NCI-H226 (cell line): Measurements from ENCODE around the gene LSM7.
"Not testable (repeated sequence)": the region's sequence is repeated elsewhere in the genome, so short reads cannot be mapped to it uniquely, and the experiment has no call there.

ENCODE experiments used
- DNase-seq: peaks from one replicate; pipeline ENCODE4 v3.0.0-alpha.2; 2015

Gene LSM7

GRCh38 chr19:2354670-2355069 lies 26.3 kb upstream of the LSM7 start:
- no peak for DNase-seq

- no peak for DNase-seq
Observed at GRCh38 chr19:2353887-2354592, 25.7 kb upstream of the LSM7 start.

- no peak for DNase-seq
Observed at GRCh38 chr19:2353159-2353886, 24.9 kb upstream of the LSM7 start.

GRCh38 chr19:2352121-2352520 lies 23.7 kb upstream of the LSM7 start:
- DNase-seq, result no peak

GRCh38 chr19:2351591-2351990 lies 23.2 kb upstream of the LSM7 start:
- no peak for DNase-seq

- DNase-seq, result no peak
Observed at GRCh38 chr19:2350656-2351055, 22.3 kb upstream of the LSM7 start.

GRCh38 chr19:2349818-2350217 lies 21.4 kb upstream of the LSM7 start:
- not testable (repeated sequence) for DNase-seq

GRCh38 chr19:2345794-2346663 lies 17.6 kb upstream of the LSM7 start:
- DNase-seq, result peak; percentile 11

- DNase-seq, result no peak
Observed at GRCh38 chr19:2345076-2345475, 16.7 kb upstream of the LSM7 start.

GRCh38 chr19:2344381-2344870 lies 16.0 kb upstream of the LSM7 start:
- DNase-seq, result no peak

GRCh38 chr19:2343289-2343982 lies 15.1 kb upstream of the LSM7 start:
- DNase-seq, result no peak

GRCh38 chr19:2342656-2343288 lies 14.4 kb upstream of the LSM7 start:
- no peak for DNase-seq

- DNase-seq, result no peak
Observed at GRCh38 chr19:2341982-2342381, 13.6 kb upstream of the LSM7 start.

GRCh38 chr19:2341244-2341751 lies 12.9 kb upstream of the LSM7 start:
- DNase-seq, result no peak

- DNase-seq, result no peak
Observed at GRCh38 chr19:2340496-2341243, 12.3 kb upstream of the LSM7 start.

GRCh38 chr19:2339644-2340310 lies 11.4 kb upstream of the LSM7 start:
- no peak for DNase-seq

GRCh38 chr19:2338751-2339643 lies 10.6 kb upstream of the LSM7 start:
- DNase-seq, result no peak

- DNase-seq, result no peak
Observed at GRCh38 chr19:2338055-2338615, 9.7 kb upstream of the LSM7 start.

GRCh38 chr19:2337329-2337707 lies 8.9 kb upstream of the LSM7 start:
- no peak for DNase-seq
